ENCODE results near the gene EFR3B. TPM values are rescaled to one million over a fixed set of nuclear protein-coding genes. Genes with fewer than 3 reads are reported as not detected.
"Not testable (repeated sequence)": the region's sequence is repeated elsewhere in the genome, so short reads cannot be mapped to it uniquely, and the experiment has no call there.

EFR3B gene
- polyA plus RNA-seq, 1 experiment, result 0.09 TPM

- Histone ChIP-seq H3K27me3 (ENCODE audit: control insufficient read depth, insufficient read depth, low read length) (peaks cover 37% of the 10 kb centered on the region), H3K4me3 (ENCODE audit: low read depth, low read length) (no peak overlapping the region), H3K9me3 (ENCODE audit: control insufficient read depth, insufficient read depth, low read length) (peaks cover 9% of the 10 kb centered on the region; the same call in 1 of the 2 replicates), H3K27ac (ENCODE audit: low read depth, low read length) (no peak overlapping the region)
- no peak for DNase-seq (ENCODE audit: low read depth, low spot score)
- CTCF ChIA-PET, result interaction anchor here (1.6 kb wide), 1 partner anchor 186 kb away, joined by 4 read pairs; no protein-coding TSS in a partner anchor
- POLR2A ChIA-PET, result no interaction called here
- TF ChIP-seq, protein P1, sequence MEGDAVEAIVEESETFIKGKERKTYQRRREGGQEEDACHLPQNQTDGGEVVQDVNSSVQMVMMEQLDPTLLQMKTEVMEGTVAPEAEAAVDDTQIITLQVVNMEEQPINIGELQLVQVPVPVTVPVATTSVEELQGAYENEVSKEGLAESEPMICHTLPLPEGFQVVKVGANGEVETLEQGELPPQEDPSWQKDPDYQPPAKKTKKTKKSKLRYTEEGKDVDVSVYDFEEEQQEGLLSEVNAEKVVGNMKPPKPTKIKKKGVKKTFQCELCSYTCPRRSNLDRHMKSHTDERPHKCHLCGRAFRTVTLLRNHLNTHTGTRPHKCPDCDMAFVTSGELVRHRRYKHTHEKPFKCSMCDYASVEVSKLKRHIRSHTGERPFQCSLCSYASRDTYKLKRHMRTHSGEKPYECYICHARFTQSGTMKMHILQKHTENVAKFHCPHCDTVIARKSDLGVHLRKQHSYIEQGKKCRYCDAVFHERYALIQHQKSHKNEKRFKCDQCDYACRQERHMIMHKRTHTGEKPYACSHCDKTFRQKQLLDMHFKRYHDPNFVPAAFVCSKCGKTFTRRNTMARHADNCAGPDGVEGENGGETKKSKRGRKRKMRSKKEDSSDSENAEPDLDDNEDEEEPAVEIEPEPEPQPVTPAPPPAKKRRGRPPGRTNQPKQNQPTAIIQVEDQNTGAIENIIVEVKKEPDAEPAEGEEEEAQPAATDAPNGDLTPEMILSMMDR (IDR thresholded peaks at IDR 0.05; ENCODE audit: low read depth, low read length), result no peak
These were observed 119.3 kb downstream of the EFR3B start for GRCh38 chr2:25161055-25161781.

DNA sequence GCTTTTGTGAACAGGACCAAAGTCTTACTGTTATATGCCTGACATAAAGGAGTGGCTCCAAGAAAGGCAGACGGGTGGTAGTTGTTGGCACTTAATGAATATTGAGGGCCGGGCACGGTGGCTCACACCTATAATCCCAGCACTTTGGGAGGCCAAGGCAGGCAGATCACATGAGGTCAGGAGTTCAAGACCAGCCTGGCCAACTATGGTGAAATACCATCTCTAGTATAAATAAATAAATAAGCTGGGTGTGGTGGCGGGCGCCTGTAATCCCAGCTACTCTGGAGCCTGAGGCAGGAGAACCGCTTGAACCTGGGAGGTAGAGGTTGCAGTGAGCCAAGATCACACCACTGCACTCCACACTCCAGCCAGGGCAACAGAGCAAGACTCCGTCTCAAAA, 120.2 kb downstream of the EFR3B start:
- CTCF ChIA-PET, result interaction anchor here (1.1 kb wide), 1 partner anchor 187 kb away, joined by 4 read pairs; no protein-coding TSS in a partner anchor
- H3K4me3 ChIP-seq (ENCODE audit: low read depth, low read length); DNase-seq (ENCODE audit: low read depth, low spot score); POLR2A ChIA-PET; H3K9me3 ChIP-seq (ENCODE audit: control insufficient read depth, insufficient read depth, low read length); H3K27ac ChIP-seq (ENCODE audit: low read depth, low read length): not testable (repeated sequence)
- peaks cover 40% of the 10 kb centered on the region for H3K27me3 ChIP-seq (ENCODE audit: control insufficient read depth, insufficient read depth, low read length)

GRCh38 chr2:25164561-25164960, 122.7 kb downstream of the EFR3B start:
- Histone ChIP-seq H3K27me3 (ENCODE audit: control insufficient read depth, insufficient read depth, low read length) (peaks cover 61% of the 10 kb centered on the region), H3K4me3 (ENCODE audit: low read depth, low read length) (no peak overlapping the region), H3K27ac (ENCODE audit: low read depth, low read length) (no peak overlapping the region), H3K9me3 (ENCODE audit: control insufficient read depth, insufficient read depth, low read length) (peaks cover 13% of the 10 kb centered on the region; the same call in 1 of the 2 replicates)
- ChIA-PET CTCF (interaction anchor here (3.5 kb wide), 1 partner anchor 32 kb away, joined by 15 read pairs; no protein-coding TSS in a partner anchor), POLR2A (no interaction called here)
- TF ChIP-seq, protein P1 (IDR thresholded peaks at IDR 0.05; ENCODE audit: low read depth, low read length), result no peak
- DNase-seq (ENCODE audit: low read depth, low spot score), result no peak

- peaks cover 8% of the 10 kb centered on the region; the same call in 1 of the 2 replicates for H3K9me3 ChIP-seq (ENCODE audit: control insufficient read depth, insufficient read depth, low read length)
- TF ChIP-seq, protein P1 (IDR thresholded peaks at IDR 0.05; ENCODE audit: low read depth, low read length), result no peak
- no peak for DNase-seq (ENCODE audit: low read depth, low spot score)
- no peak overlapping the region for H3K4me3 ChIP-seq (ENCODE audit: low read depth, low read length)
- no peak overlapping the region for H3K27ac ChIP-seq (ENCODE audit: low read depth, low read length)
- ChIA-PET CTCF (interaction anchor here (0.6 to 3.5 kb wide), 4 partner anchors 30 to 191 kb away, joined by 3 to 15 read pairs (median 6); no protein-coding TSS in a partner anchor), POLR2A (interaction anchor here (0.7 kb wide), 1 partner anchor 108 kb away, joined by 3 read pairs; no protein-coding TSS in a partner anchor)
- H3K27me3 ChIP-seq (ENCODE audit: control insufficient read depth, insufficient read depth, low read length), result peaks cover 75% of the 10 kb centered on the region
These were observed 124.4 kb downstream of the EFR3B start for GRCh38 chr2:25165992-25166875.

- TF ChIP-seq, protein P1 (IDR thresholded peaks at IDR 0.05; ENCODE audit: low read depth, low read length), result no peak
- POLR2A ChIA-PET, result no interaction called here
- CTCF ChIA-PET, result interaction anchor here (0.5 to 0.7 kb wide), 3 partner anchors 39 to 190 kb away, joined by 3 read pairs; no protein-coding TSS in a partner anchor
- no peak within 1 kb of the TSS for H3K27ac ChIP-seq (ENCODE audit: low read depth, low read length)
- peaks cover 74% of the 10 kb centered on the region for H3K27me3 ChIP-seq (ENCODE audit: control insufficient read depth, insufficient read depth, low read length)
- H3K4me3 ChIP-seq (ENCODE audit: low read depth, low read length), result peak within 1 kb of the TSS; percentile 47
- DNase-seq (ENCODE audit: low read depth, low spot score), result no peak
- H3K9me3 ChIP-seq (ENCODE audit: control insufficient read depth, insufficient read depth, low read length), result peaks cover 4% of the 10 kb centered on the region; the same call in 1 of the 2 replicates
These were observed 126.6 kb downstream of the EFR3B start, which contains the start of gene POMC for GRCh38 chr2:25168256-25169072. TSS of gene POMC (minus strand) at chr2:25168580. CDS start at chr2:25164772, 3,808 bp downstream.

All from AG04450 (cell line).